ENCODE results near the gene CCDC15.
A peak's percentile ranks its signal among the peaks of the same experiment; 100 is the strongest.
"Not testable (repeated sequence)": the region's sequence is repeated elsewhere in the genome, so short reads cannot be mapped to it uniquely, and the experiment has no call there.

CCDC15 gene

GRCh38 chr11:125016413-125016812 is 62.4 kb downstream of the CCDC15 start:
- no peak for DNase-seq

GRCh38 chr11:125020342-125020741 is 66.3 kb downstream of the CCDC15 start:
- no peak for DNase-seq

DNA sequence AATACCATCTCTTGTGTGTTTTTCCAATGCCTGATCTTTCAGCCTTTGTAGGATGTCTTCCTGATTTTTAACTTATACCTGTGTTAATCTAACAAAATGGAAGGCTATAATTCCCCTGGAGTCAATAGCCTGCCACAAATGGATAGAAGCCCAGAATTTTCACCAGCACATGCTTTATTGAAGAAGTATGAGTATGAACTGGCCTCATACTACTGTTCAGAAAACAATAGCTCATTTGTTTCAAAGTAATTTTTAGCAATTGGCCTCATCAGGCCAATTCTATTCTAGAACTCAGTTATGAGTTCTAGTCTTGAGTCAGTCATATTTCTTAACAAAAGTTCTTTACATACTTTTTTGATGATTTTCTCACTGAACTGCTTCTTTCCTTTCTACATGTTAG is 68.5 kb downstream of the CCDC15 start:
- no peak for DNase-seq

DNA sequence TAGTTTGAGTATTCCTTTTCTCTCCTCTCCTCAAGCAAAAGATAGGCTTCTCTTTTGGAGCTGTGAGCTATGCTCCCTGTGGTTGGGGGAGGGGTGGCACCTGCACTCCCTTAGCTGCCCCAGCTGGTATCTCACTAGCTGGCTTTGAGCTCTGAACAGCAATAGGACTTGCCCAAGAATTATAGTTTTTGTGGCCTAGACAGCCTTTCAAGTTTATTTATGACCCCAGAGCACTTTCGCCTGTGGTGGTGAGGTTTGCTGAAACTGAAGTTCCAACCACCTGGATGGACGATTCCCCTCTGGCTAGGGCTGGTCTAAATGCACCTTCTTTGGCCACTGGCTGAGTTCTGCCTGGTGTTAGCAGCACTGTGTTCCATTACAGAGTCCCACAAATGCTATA is 72.0 kb downstream of the CCDC15 start:
- DNase-seq, result no peak

DNA sequence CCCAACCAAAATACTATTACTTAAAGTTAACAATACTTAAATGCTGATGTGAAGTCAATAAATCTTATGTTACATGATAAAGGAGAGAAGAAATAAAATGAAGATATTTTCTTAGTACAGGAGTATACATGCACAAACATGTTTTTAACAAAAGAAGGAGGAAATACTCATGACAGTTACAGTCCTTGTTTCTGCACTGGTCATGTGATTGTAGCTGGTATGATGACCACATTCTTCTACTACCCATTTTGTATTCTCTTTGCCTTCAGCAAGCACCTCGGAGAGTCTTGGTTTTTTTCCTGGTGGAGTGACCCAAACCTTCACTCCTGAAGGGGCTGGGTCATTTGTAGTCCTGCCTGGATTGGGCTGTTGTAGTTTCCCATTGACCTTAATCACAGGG is 75.4 kb downstream of the CCDC15 start:
- not testable (repeated sequence) for DNase-seq

DNA sequence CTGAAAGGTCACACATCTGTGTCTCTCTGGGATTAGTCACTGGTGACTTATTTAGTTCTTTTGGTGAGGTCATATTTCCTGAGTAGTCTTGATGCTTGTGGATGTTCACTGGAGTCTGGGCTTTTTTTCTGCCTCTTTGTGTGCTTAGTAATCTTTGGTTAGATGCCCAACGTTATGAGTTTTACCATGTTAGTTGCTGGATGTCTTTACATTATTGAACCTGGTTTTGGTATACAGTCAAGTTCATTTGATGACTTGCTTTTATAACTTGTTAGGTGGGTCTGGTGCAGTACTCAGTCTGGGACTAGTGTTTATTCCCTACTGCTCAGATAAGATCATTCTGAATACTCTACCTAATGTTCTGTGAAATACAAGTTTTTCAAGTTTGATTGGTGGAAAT is 82.9 kb downstream of the CCDC15 start:
- no peak for DNase-seq

- no peak for DNase-seq
Observed at GRCh38 chr11:125049164-125049792, 95.3 kb downstream of the CCDC15 start.

DNA sequence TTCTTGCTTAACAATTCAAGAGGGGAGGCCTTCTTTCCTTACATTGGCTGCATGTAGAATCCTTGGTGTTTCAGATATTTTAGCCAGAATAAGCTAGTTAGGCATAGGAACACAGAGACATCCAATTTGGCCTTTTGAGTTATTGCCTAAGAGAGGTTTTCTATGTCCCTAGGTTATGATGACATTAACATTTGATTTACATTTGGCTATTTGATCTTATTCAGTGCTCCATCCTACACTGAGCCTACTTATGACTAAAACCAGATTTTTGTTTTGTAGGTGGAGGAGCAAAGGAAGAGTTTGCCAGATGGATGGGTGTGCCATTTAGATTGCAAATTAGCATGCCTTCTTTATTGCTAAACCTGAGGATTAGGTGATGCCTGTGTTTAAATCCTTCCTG is 98.0 kb downstream of the CCDC15 start:
- no peak for DNase-seq

DNA sequence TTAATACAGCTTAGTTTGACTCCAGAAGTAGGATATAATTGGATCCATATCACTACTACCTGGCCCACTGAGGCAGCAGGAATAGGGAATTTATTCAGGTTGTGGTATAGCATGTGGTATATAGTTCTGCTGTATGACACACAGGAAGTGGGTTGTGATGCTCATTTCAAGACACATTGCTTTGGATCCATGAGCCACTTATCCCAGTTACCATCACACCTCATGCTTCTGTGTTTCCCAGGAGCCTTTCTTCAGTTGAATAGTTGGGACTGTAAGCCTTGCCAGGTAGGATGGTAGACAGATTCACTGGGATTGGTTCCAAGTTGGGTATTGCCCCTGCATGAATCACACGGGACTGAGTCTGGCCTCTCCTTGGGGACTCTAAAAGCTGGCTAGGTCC is 99.2 kb downstream of the CCDC15 start:
- no peak for DNase-seq

DNA sequence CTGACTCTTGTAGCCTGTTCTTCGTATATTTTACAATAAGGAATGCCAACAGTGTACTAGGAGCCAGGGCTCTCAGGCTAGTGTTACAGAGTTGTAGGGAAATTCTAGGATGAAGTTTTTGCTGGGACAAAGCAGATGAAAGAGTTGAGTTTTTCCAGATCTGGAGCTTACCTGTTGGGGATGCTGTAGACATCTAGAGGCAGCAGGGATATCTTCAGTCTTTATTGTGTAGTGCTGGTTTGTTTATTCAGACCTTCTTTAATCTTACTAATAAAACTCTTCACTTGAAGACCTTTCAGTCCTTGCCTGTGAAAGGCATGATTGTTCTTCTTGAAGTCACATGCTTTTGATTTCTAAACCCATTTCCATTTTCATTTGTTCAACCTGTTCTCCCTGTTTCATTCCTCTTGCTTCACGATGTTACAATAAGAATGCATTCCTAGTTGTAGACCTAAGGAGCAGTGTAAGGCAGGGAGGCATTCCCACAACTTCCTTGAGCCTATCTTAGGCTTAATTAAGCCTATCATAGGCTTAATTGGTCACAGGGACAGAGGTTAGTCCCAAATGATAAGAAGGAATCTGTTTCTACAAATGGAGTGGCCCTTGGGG is 101.2 kb downstream of the CCDC15 start:
- DNase-seq, result no peak

DNA sequence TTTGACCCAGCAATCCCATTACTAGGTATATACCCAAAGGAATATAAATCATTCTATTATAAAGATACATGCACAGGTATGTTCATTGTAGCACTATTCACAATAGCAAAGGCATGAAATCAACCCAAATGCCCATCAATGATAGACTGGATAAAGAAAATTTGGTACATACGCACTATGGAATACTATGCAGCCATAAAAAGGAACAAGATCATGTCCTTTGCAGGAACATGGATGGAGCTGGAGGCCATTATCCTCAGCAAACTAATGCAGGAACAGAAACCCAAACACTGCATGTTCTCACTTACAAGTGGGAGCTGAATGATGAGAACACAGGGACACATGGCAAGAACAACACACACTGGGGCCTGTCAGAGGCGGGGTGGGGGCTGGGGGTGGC is 102.1 kb downstream of the CCDC15 start:
- DNase-seq, result not testable (repeated sequence)

DNA sequence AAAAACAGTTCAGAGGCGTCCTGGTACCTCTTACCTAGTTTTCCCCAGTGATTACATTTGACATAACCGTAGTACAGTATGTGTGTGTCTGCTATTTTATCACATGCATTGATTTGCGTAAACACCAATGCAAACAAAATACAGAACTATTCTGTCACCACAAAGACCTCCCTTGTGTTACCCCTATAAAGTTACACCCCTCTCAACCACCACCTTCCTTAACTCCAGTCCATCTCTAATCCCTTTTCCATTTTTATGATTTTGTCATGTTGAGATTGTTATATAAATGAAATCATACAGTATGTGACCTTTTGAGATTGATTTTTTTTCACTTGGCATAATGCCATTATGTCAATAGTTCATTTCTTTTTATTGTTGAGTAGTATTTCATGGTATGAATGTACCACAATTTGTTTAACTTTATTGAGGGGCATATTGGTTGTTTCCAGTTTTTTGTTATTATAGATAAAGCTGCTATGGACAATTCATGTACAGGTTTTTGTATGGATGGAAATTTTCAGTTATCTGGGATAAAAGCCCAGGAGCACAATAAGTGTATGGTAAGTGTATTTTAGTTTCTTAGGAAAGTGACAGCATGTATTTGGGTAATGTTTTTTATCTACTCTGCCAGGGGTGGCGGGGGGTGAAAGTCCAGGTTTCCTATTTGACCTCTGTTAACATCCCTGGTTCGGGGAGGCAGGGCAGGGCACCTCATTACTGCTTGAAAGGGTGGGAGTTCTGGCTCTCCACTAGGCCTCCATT is 103.1 kb downstream of the CCDC15 start:
- no peak for DNase-seq

DNA sequence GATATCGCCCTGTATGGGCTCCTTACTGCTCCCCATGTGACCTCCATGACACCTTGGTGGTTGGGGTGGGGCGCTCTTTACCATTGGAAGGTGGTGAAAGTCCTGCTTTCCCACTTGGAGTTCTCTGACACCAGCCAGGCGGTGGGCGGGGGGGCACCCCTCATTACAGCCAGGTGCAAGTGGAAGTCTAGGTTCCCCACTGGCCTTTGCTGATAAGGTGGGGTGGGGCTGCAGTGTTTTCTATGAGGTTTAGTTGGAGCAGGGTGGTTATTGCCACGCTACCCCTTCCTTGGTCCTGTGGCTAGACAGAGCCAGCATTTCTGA is 103.7 kb downstream of the CCDC15 start:
- DNase-seq, result no peak

DNA sequence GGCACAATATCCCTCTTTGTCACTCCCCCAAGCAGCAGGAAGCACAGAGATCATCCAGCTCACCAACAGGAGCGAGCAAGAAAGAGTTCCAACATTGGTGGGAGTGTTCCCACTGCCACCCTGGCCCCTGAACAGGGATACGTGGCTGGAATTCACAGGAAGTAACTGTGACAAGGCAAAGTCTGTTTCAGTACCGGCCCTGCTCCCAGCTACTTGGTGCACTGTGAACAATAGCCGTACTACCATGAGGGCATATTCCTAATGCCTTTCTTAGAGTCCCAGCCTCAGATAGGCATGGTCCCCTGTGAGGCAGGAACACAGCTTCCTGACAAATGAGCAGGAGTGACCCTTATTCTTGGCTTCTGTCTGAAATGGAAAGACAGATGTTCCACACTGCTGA is 107.3 kb downstream of the CCDC15 start:
- DNase-seq, result peak; percentile 18

DNA sequence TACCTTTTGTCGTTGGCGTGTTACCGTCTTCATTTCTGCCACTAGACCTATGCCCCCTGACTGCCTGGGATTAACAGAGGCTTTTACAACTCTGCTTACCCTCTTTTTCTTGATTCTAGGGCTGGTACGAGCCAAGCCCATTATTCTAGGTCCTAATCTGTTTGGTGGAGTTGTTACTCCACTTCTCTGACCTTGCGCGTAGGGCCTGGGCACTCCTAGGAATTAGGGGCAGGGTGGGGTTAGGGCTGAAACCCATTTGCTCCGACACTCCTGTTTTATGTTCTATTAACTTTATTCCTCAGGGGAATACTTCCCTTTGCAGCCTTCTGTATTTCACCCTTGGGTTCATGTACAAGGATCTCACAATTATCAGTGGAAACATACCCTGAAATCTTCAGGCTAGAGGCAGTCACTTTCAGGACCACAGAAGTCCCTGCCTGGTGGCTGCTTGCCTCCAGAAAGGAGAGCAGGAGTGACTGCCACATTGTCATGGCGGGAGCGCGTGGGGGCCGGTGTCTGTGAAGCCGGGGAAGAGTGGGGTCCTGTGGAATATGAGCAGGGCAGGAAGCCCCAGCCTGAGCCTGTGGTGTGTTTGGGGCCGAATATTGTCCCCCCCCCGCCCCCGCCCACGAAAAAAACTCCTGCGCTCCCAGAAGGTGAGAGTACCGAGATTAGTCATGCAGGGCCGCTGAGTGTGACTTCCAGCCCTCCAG is 108.4 kb downstream of the CCDC15 start:
- DNase-seq, result no peak

DNA sequence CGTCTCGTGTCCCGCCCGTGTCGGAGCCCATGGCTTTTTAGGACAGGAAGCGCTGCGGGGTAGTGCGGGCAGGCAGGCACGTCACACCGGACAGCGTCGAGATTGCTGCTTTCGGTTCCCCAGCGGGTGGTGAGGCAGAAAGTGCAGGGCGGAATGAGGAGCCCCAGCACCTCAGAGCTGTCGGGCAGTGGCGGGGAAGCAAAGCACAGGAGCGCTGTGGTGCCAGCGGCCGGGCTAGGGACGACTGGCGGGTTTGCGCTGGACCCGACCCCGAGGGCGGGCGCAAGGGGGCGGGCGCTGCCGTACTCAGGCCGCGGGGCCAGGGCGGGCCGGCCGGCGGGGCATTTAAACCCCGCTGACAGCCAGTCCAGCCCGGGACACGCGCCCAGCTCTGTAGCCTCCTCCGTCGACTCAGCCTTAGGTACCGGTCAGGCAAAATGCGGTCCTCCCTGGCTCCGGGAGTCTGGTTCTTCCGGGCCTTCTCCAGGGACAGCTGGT is 109.0 kb downstream of the CCDC15 start, which contains the start of gene SLC37A2:
TSS of gene SLC37A2 (plus strand) at position 375 of the 498 bp plus-strand sequence. CDS start at position 438, 63 bp downstream.
- peak; percentile 69 for DNase-seq

GRCh38 chr11:125063429-125064043 is 109.5 kb downstream of the CCDC15 start:
- no peak for DNase-seq

GRCh38 chr11:125064070-125064469 is 110.1 kb downstream of the CCDC15 start:
- DNase-seq, result no peak

- DNase-seq, result no peak
Observed at GRCh38 chr11:125068368-125068767, 114.4 kb downstream of the CCDC15 start.

GRCh38 chr11:125069008-125069407 is 115.0 kb downstream of the CCDC15 start:
- no peak for DNase-seq

GRCh38 chr11:125069796-125070195 is 115.8 kb downstream of the CCDC15 start:
- DNase-seq, result peak; percentile 18

DNA sequence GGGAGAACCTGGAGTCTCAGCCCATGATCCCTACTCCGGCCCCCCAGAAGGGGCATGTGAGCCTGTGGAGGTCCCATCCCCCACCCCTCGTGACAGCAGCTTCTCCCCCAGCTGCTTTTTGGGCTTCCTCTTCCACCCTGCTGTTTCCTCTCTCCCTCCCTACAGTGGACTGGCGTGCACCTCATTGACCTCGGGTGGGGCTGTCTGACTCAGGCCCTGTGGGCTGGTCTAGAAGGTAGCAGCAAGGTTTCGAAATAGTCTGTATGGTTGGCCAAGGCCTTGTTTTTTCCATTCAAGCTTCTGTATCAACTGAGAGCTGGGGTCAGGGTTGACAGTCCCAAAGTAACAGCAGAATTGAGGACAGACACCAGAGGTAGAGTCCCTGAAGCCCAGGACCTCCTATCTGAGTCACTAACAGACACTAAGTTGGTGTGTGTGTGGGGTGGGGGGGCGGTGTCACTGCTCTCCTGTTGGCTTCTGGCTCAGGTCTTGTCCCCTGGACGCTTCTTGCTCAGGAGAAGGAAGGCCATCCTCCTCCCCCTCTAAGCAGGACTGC is 116.8 kb downstream of the CCDC15 start:
- peak; percentile 51 for DNase-seq

- DNase-seq, result peak; percentile 16
Observed at GRCh38 chr11:125071435-125071834, 117.4 kb downstream of the CCDC15 start.

Measured in stimulated activated CD8-positive, alpha-beta memory T cell treated with anti-CD3 and anti-CD28 coated beads, Interleukin-4, amount 100 ng/mL, for 48 hours (primary cell).